Mesothelial cell of epicardium (in vitro differentiated cells): ENCODE measurements around the gene PXMP4. TPM values are rescaled to one million over a fixed set of nuclear protein-coding genes. Genes with fewer than 3 reads are reported as not detected.

Experiments used
- DNase-seq, 2 experiments: peaks; one replicate each; pipeline ENCODE4 v3.0.0; 2021; ENCODE audit warnings: low spot score in 2 of 2; ENCODE audit not compliant: unreplicated experiment in 2 of 2
- H3K27ac Mint-ChIP-seq: 2 replicates; pipeline ENCODE4 v1.8.0; 2021; ENCODE audit warnings: mixed read lengths
- H3K27me3 Mint-ChIP-seq: 2 replicates; pipeline ENCODE4 v1.8.0; 2021; ENCODE audit warnings: low read depth, mixed read lengths
- H3K36me3 Mint-ChIP-seq: 2 replicates; pipeline ENCODE4 v1.8.0; 2021; ENCODE audit warnings: mixed read lengths
- H3K4me1 Mint-ChIP-seq: 2 replicates; pipeline ENCODE4 v1.8.0; 2021; ENCODE audit warnings: mixed read lengths
- H3K4me3 Mint-ChIP-seq: 2 replicates; pipeline ENCODE4 v1.8.0; 2021; ENCODE audit warnings: mild to moderate bottlenecking, moderate library complexity, mixed read lengths
- H3K9me3 Mint-ChIP-seq: 2 replicates; pipeline ENCODE4 v1.8.0; 2021; ENCODE audit warnings: mixed read lengths
- total RNA-seq: library from RNA; stranded (reverse); gene quantifications from 3 replicates; pipeline ENCODE4 v1.2.1, GENCODE V29; 2021
- TF ChIP-seq, protein P1 (sequence below): fragments of 200-600 bp; sonication (generic); IDR thresholded peaks from one replicate; pipeline ENCODE4 v1.5.0; 2021; ENCODE audit warnings: antibody characterized with exemption; ENCODE audit not compliant: unreplicated experiment

Gene PXMP4
- total RNA-seq, 1 donor from 2014 or later = 7.5 TPM

DNA sequence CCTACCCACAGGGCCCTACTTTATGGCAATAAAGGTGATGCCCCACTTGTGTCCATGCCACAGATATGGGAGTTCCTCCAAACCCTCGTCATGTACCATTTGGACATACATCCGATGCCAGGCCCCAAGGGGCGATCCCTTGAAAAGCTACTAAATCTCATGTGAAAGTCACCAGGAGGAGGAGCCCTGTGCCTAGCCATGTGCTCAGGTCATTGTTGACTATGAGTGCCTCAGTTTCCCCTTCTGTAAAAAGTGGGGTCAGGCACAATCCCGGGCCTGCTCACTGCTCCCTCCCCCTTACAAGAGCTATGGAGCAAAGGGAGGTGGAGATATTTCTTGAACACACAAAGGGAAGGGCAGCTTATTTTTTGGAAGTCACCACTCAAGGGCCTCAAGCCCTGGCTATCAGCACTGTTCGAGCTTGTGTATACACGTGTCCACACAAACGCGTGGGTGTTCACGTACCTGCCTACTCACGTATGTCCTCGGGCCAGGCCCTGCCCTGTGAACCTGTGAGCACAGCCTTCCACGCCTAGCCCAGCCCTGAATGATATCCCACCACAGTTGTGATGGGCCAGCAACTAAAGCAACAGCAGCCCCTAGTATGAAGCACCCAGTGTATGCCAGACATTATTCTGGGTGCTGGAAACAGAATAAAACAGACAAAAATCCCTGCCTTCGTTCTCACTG, 51.5 kb downstream of the PXMP4 start:
- TF ChIP-seq, protein P1, sequence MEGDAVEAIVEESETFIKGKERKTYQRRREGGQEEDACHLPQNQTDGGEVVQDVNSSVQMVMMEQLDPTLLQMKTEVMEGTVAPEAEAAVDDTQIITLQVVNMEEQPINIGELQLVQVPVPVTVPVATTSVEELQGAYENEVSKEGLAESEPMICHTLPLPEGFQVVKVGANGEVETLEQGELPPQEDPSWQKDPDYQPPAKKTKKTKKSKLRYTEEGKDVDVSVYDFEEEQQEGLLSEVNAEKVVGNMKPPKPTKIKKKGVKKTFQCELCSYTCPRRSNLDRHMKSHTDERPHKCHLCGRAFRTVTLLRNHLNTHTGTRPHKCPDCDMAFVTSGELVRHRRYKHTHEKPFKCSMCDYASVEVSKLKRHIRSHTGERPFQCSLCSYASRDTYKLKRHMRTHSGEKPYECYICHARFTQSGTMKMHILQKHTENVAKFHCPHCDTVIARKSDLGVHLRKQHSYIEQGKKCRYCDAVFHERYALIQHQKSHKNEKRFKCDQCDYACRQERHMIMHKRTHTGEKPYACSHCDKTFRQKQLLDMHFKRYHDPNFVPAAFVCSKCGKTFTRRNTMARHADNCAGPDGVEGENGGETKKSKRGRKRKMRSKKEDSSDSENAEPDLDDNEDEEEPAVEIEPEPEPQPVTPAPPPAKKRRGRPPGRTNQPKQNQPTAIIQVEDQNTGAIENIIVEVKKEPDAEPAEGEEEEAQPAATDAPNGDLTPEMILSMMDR = no peak
- no peak for DNase-seq
- peaks cover 14% of the 10 kb centered on the region for H3K36me3 Mint-ChIP-seq
- no peak overlapping the region for H3K27ac Mint-ChIP-seq
- peaks cover 33% of the 10 kb centered on the region for H3K4me1 Mint-ChIP-seq
- no peak overlapping the region for H3K4me3 Mint-ChIP-seq
- H3K27me3 Mint-ChIP-seq = no peaks in the 10 kb centered on the region
- no peaks in the 10 kb centered on the region for H3K9me3 Mint-ChIP-seq

DNA sequence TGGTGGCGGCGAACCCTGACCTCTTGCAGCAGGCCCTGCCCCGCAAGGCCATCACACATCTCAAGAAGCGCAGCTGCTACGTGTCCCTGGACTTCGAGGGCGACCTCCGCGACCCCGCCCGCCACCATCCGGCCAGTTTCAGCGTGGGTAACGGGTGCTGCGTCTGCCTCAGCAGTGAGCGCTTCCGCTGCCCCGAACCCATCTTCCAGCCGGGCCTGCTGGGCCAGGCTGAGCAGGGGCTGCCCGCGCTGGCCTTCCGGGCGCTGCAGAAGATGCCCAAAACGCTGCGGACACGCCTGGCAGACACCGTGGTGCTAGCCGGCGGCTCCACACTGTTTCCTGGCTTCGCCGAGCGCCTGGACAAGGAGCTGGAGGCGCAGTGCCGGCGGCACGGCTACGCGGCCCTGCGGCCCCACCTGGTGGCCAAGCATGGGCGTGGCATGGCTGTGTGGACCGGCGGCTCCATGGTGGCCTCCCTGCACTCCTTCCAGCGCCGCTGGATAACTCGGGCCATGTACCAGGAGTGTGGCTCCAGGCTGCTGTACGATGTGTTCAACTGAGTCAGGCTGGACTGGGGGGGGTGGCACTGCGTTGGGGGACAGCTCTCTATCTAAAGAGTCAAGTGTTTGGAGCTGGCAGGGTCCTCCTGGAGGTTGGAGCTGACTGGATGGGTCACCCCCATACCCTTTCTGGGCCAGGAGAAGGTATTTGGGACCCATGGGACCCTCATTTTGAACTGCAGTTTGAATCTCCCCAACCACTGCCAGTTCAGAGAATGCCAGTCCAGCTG, 52.2 kb downstream of the PXMP4 start:
- Mint-ChIP-seq H3K4me3 (peak overlapping the region; percentile 56), H3K4me1 (peaks cover 28% of the 10 kb centered on the region), H3K27me3 (no peaks in the 10 kb centered on the region), H3K36me3 (peaks cover 14% of the 10 kb centered on the region), H3K9me3 (no peaks in the 10 kb centered on the region), H3K27ac (no peak overlapping the region)
- peak in 1 of 2 experiments; percentile 75 for DNase-seq
- TF ChIP-seq, protein P1 = peak; percentile 86

DNA sequence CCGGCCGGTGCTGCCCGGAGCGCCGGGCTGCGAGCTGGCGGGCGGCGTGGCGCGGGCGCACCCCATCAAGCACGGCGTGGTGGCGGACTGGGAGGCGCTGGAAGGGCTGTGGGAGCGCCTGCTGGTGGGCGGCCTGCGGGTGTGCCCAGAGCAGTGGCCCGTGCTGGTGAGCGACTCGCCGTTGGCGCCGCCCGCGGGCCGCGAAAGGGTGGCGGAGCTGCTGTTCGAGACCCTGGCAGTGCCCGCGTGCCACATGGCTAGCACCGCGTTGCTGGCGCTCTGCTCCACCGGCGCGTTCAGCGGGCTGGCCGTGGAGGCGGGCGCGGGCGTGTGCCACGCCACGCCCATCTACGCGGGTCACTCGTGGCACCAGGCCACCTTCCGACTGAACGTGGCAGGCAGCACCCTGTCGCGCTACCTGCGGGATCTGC, 52.9 kb downstream of the PXMP4 start:
- Mint-ChIP-seq H3K9me3 (no peaks in the 10 kb centered on the region), H3K4me3 (peak overlapping the region; percentile 56), H3K36me3 (peaks cover 14% of the 10 kb centered on the region), H3K27me3 (no peaks in the 10 kb centered on the region), H3K27ac (no peak overlapping the region), H3K4me1 (peaks cover 26% of the 10 kb centered on the region)
- no peak for DNase-seq
- TF ChIP-seq, protein P1 = no peak

DNA sequence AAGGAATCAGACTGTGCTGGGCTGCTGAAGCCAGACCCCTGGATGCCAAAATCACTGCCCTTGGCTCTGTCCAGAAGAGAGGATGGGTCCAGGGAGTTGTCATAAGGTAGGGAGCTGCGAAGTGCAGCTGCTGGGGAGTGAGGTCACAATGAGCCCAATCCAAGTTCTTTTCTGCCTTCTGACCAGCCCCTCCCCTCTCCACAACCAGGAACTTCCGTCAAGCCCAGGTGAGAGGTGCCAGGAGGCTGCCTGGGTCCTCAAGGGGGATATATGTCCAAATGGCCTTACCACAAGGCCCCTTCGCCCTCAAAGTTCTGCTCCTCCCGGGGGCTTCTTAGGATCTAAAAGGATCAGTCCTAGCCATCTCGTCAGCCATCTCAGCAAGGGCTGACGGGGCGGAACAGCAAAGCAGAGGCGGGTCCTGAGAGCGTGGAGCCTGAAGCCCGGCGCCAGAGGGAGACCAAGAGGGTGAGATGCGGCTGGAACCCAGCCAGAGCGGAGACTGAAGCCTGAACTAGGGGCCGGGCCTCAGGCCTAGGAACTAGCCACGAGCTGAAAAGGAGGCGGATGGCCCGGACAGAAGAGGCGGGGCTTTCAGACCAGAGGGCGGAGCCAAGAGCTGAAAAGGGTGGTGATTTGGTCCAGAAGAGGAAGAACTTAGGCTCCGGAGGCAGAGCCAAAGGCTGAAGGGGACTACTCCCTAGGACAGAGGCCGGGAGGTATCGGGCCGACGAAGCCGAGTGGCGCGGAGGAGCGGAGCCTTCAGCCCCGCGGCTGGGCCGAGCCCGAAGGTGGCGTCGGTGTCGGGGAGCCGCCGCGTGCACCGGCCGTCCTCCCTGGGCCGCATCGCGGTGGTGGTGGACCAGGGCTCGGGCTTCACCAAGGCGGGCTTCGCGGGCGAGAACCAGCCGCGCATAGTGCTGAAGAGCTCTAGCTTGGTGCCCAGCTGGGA, 53.5 kb downstream of the PXMP4 start, which contains the start of gene ACTL10:
ACTL10 (plus strand) TSS at position 651 of the 952 bp plus-strand sequence. CDS start 555 bp downstream, outside the sequence.
- DNase-seq = peak; percentile 70 to 83
- Mint-ChIP-seq H3K4me3 (peak within 1 kb of the TSS; percentile 84), H3K9me3 (no peaks in the 10 kb centered on the region), H3K27me3 (no peaks in the 10 kb centered on the region), H3K4me1 (peaks cover 22% of the 10 kb centered on the region), H3K27ac (peak within 1 kb of the TSS; percentile 86), H3K36me3 (peaks cover 14% of the 10 kb centered on the region)
- TF ChIP-seq, protein P1 = no peak

DNA sequence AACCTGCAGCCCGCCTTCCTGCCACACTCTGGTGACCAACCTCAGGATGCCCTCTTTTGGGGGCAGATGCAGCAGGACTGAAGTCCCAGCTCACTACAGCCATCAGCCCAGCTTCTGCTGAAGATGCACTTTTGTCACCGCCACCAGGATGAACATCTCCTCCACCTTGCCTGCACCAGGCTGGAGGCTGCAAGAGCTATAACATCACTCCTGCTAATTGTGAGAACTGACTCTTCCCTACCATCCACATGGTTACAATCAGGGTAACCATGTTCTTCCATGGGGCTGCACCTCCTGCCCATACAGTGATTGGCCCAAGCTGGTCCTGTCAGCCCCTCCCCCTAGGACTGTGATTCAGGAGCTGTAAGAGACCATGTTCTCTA, 55.4 kb downstream of the PXMP4 start:
- H3K4me1 Mint-ChIP-seq = peaks cover 22% of the 10 kb centered on the region
- H3K27ac Mint-ChIP-seq = peak overlapping the region; percentile 40

More for the DNA sequence above, 55.4 kb downstream of the PXMP4 start:
- TF ChIP-seq, protein P1 = no peak
- Mint-ChIP-seq H3K9me3 (no peaks in the 10 kb centered on the region), H3K27me3 (no peaks in the 10 kb centered on the region), H3K4me3 (peak overlapping the region; percentile 80), H3K36me3 (peaks cover 6% of the 10 kb centered on the region)
- no peak for DNase-seq
